C4-2B (cell line): Measurements from ENCODE around the gene EDDM13.
"Not testable (repeated sequence)": the region's sequence is repeated elsewhere in the genome, so short reads cannot be mapped to it uniquely, and the experiment has no call there.

Source experiments
- H3K27ac ChIP-seq: fragments of 450-650 bp; 2 replicates; pipeline ENCODE4 v1.5.1; 2017
- CTCF ChIP-seq: fragments of 450-650 bp; conservative IDR thresholded peaks from 2 replicates; pipeline ENCODE4 v1.5.1; 2017; ENCODE audit warnings: mild to moderate bottlenecking
- ZFX ChIP-seq: fragments of 450-650 bp; IDR thresholded peaks from 2 replicates; pipeline ENCODE4 v1.6.1; 2017

Gene EDDM13

GRCh38 chr19:56253737-56254136 lies 18.8 kb upstream of the EDDM13 start:
- TF ChIP-seq ZFX (no peak), CTCF (no peak; the same call in 1 of the 2 replicates)

GRCh38 chr19:56258272-56258671 lies 14.3 kb upstream of the EDDM13 start:
- TF ChIP-seq ZFX (no peak), CTCF (no peak)

More at GRCh38 chr19:56253737-56254136, 18.8 kb upstream of the EDDM13 start:
- H3K27ac ChIP-seq: no peak overlapping the region

GRCh38 chr19:56261145-56261544 lies 11.4 kb upstream of the EDDM13 start:
- TF ChIP-seq ZFX (no peak), CTCF (no peak)

More at GRCh38 chr19:56258272-56258671, 14.3 kb upstream of the EDDM13 start:
- no peak overlapping the region for H3K27ac ChIP-seq

GRCh38 chr19:56261932-56262331 lies 10.6 kb upstream of the EDDM13 start:
- H3K27ac ChIP-seq: not testable (repeated sequence)

More at GRCh38 chr19:56261145-56261544, 11.4 kb upstream of the EDDM13 start:
- H3K27ac ChIP-seq: no peak overlapping the region

GRCh38 chr19:56263319-56263718 lies 9.2 kb upstream of the EDDM13 start:
- TF ChIP-seq CTCF (no peak), ZFX (no peak)
- no peak overlapping the region for H3K27ac ChIP-seq

GRCh38 chr19:56266051-56266450 lies 6.5 kb upstream of the EDDM13 start:
- no peak overlapping the region for H3K27ac ChIP-seq
- TF ChIP-seq CTCF (no peak), ZFX (no peak)

- H3K27ac ChIP-seq: no peak overlapping the region
- no peak for TF ChIP-seq CTCF
- TF ChIP-seq ZFX: no peak
Observed at GRCh38 chr19:56269348-56269747, 3.2 kb upstream of the EDDM13 start.

GRCh38 chr19:56270676-56271075 lies 1.9 kb upstream of the EDDM13 start:
- H3K27ac ChIP-seq: no peak overlapping the region
- TF ChIP-seq CTCF: no peak
- TF ChIP-seq ZFX: no peak
